Lung (tissue), 12 donors: ENCODE results near the gene CA5B. TPM values are rescaled to one million over a fixed set of nuclear protein-coding genes. Genes with fewer than 3 reads are reported as not detected.
A peak's percentile ranks its signal among the peaks of the same experiment; 100 is the strongest.
"Not testable (repeated sequence)": the region's sequence is repeated elsewhere in the genome, so short reads cannot be mapped to it uniquely, and the experiment has no call there.

ENCODE experiments used
- ATAC-seq: fragments of 200-7000 bp; cut with Tn5 transposase; one replicate; pipeline ENCODE4 v1.9.1; 2020; ENCODE audit warnings: moderate number of reproducible peaks; ENCODE audit not compliant: insufficient read depth, low FRiP score
- DNase-seq, 3 donors: peaks; one replicate each; pipeline ENCODE4 v3.0.0-alpha.2; 2013 to 2017
- H3K27ac ChIP-seq, 2 donors: one replicate each; pipeline ENCODE4 v1.5.1; 2013; ENCODE audit warnings: mild to moderate bottlenecking in 2 of 2, moderate library complexity in 2 of 2, control low read depth in 1 of 2, inconsistent platforms in 1 of 2, low read depth in 1 of 2, low read length in 1 of 2
- H3K27me3 ChIP-seq, 3 donors: one replicate each; pipeline ENCODE4 v1.5.1; 2013; ENCODE audit warnings: low read length in 2 of 3; ENCODE audit not compliant: control insufficient read depth in 3 of 3, insufficient read depth in 3 of 3
- H3K36me3 ChIP-seq, 4 donors: one replicate each; pipeline ENCODE4 v1.5.1; 2013; ENCODE audit warnings: low read length in 4 of 4, mild to moderate bottlenecking in 1 of 4, moderate library complexity in 1 of 4; ENCODE audit not compliant: control insufficient read depth in 4 of 4, insufficient read depth in 4 of 4
- H3K4me1 ChIP-seq, 5 donors: one replicate each; pipeline ENCODE4 v1.5.1; 2013; ENCODE audit warnings: low read length in 5 of 5, mild to moderate bottlenecking in 2 of 5, moderate library complexity in 1 of 5; ENCODE audit not compliant: control insufficient read depth in 5 of 5, insufficient read depth in 5 of 5
- H3K4me3 ChIP-seq: one replicate; pipeline ENCODE4 v1.5.1; 2013; ENCODE audit warnings: mild to moderate bottlenecking, control low read depth, moderate library complexity
- H3K9ac ChIP-seq, 2 donors: one replicate each; pipeline ENCODE4 v1.5.1; 2013; ENCODE audit warnings: low read length in 2 of 2, control low read depth in 1 of 2; ENCODE audit not compliant: insufficient read depth in 1 of 2
- H3K9me3 ChIP-seq, 4 donors: one replicate each; pipeline ENCODE4 v1.5.1; 2013; ENCODE audit warnings: low read length in 3 of 4, mild to moderate bottlenecking in 1 of 4, moderate library complexity in 1 of 4; ENCODE audit not compliant: control insufficient read depth in 4 of 4, insufficient read depth in 3 of 4
- CTCF ChIP-seq: IDR thresholded peaks from 2 replicates; pipeline ENCODE4 v1.5.1; 2012; ENCODE audit warnings: mild to moderate bottlenecking; ENCODE audit errors: control extremely low read depth, extremely low read depth
- WGBS, 2 donors: extraction: QIAGEN DNeasy Blood & Tissue Kit; methylation state at CpG; one replicate each; pipeline ENCODE4 v1.1.7; 2013; 5-methylcytosine and 5-hydroxymethylcytosine counted together
- polyA plus RNA-seq, 2 donors: library from polyadenylated mRNA; stranded (reverse); fragments of 200-250 nt; gene quantifications; one replicate each; pipeline ENCODE4 v1.2.1, GENCODE V29; 2013
- total RNA-seq, 2 donors: library from RNA; depleted of rRNA in 1 of 2; stranded (reverse); fragments of >200 nt in 1 of 2; gene quantifications; one replicate each; pipeline ENCODE4 v1.2.1, GENCODE V29; 2014 to 2021
- donor health status: control.
- donor health status: control.
- donor health status: Bipolar disorder and iron deficiency.
- donor health status: healthy.
- donor health status: DM: yes; HTN: yes; CAD: no.

Gene CA5B
- total and polyA plus RNA-seq, 4 donors, result 2.1 to 22.3 (median 9.9) TPM

DNA sequence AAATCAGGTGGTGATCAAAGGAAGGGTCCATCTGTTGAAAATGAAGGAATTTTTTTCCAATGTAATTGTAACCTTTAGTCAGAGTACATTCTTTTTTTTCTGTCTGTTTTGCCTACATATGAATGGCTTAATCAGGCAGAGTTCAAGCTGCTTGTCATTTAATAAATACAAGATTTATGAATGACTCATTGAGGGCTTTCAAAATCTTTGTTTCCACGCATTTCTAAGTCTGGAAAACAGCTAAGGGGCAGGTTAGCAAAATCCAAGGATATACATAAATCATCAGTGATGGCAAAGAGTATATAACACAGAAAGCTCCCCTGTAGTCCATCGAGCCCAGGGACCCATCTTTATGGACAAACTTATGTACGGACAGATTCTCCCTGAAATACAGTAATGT is 1.8 kb downstream of the CA5B start:
- WGBS, 2 donors, result 90 to 91% methylated on average over 3 of the region's 3 CpGs
- H3K27ac ChIP-seq, result no peak overlapping the region

GRCh38 chrX:15744181-15744867 is 6.3 kb downstream of the CA5B start:
- H3K4me1 ChIP-seq, result peaks cover 0 to 5% (median 0%) of the 10 kb centered on the region in 5 donors
- H3K4me3 ChIP-seq, result no peak overlapping the region
- 82 to 89% methylated on average over 9 of the region's 9 CpGs for WGBS, 2 donors
- no peak for TF ChIP-seq CTCF
- no peak overlapping the region for H3K27ac ChIP-seq
- no peaks in the 10 kb centered on the region for H3K9me3 ChIP-seq
- H3K9ac ChIP-seq, result no peak overlapping the region
- peaks cover 0 to 42% (median 25%) of the 10 kb centered on the region in 3 donors for H3K27me3 ChIP-seq
- peaks cover 0 to 3% (median under 1%) of the 10 kb centered on the region in 4 donors for H3K36me3 ChIP-seq
- DNase-seq (no peak), ATAC-seq (no peak)

More for the DNA sequence above, 1.8 kb downstream of the CA5B start:
- Histone ChIP-seq H3K4me3 (no peak overlapping the region), H3K9ac (no peak overlapping the region), H3K36me3 (peaks cover 0 to 3% (median under 1%) of the 10 kb centered on the region in 4 donors), H3K27me3 (peaks cover 0 to 45% (median 40%) of the 10 kb centered on the region in 3 donors), H3K4me1 (peaks cover 0 to 7% (median 3%) of the 10 kb centered on the region in 5 donors), H3K9me3 (no peaks in the 10 kb centered on the region)
- no peak for ATAC-seq
- no peak for DNase-seq
- no peak for TF ChIP-seq CTCF

- DNase-seq (peak in 2 of 3 donors; percentile 29 to 43), ATAC-seq (no peak)
- Histone ChIP-seq H3K27ac (no peak overlapping the region), H3K9ac (no peak overlapping the region), H3K4me3 (no peak overlapping the region), H3K9me3 (no peaks in the 10 kb centered on the region), H3K36me3 (peaks cover 0 to 3% (median under 1%) of the 10 kb centered on the region in 4 donors), H3K4me1 (peaks cover 0 to 5% (median 0%) of the 10 kb centered on the region in 5 donors), H3K27me3 (peaks cover 0 to 35% (median 26%) of the 10 kb centered on the region in 3 donors)
- 53 to 90% methylated on average over 4 of the region's 4 CpGs for WGBS, 2 donors
- no peak for TF ChIP-seq CTCF
These were observed 7.1 kb downstream of the CA5B start for GRCh38 chrX:15745179-15745578.

- not testable (repeated sequence) for H3K4me1 ChIP-seq, H3K36me3 ChIP-seq, ATAC-seq, H3K27ac ChIP-seq, DNase-seq, H3K9me3 ChIP-seq, H3K4me3 ChIP-seq, H3K9ac ChIP-seq
- WGBS, 2 donors, result 89 to 95% methylated on average over 6 of the region's 6 CpGs
- peaks cover 0 to 35% (median 27%) of the 10 kb centered on the region in 3 donors for H3K27me3 ChIP-seq
These were observed 8.6 kb downstream of the CA5B start for GRCh38 chrX:15746651-15747050.
